ENCODE data around the gene POR.

- no peak for TF ChIP-seq SP1 (IDR thresholded peaks at IDR 0.05)
- TF ChIP-seq CTBP1 (IDR thresholded peaks at IDR 0.05; ENCODE audit: borderline replicate concordance), result no peak
- TF ChIP-seq FOXA1 (IDR thresholded peaks at IDR 0.05), result no peak
- no peak for TF ChIP-seq FOXM1 (IDR thresholded peaks at IDR 0.05; ENCODE audit: borderline replicate concordance)
- no peak for TF ChIP-seq ARNT (IDR thresholded peaks at IDR 0.05)
- TF ChIP-seq ZNF384 (IDR thresholded peaks at IDR 0.05), result no peak
- TF ChIP-seq ELF4 (IDR thresholded peaks at IDR 0.05), result no peak
- TF ChIP-seq LEF1 (IDR thresholded peaks at IDR 0.05; ENCODE audit: borderline replicate concordance), result no peak
- TF ChIP-seq NFRKB (IDR thresholded peaks at IDR 0.05), result no peak
- TF ChIP-seq FOXK2 (IDR thresholded peaks at IDR 0.05), result no peak
- no peak for TF ChIP-seq L3MBTL2 (conservative IDR thresholded peaks at IDR 0.05)
- TF ChIP-seq TARDBP (IDR thresholded peaks at IDR 0.05), result no peak
- no peak for TF ChIP-seq BHLHE40 (IDR thresholded peaks at IDR 0.05; ENCODE audit: borderline replicate concordance)
- no peak for TF ChIP-seq HDGF (IDR thresholded peaks at IDR 0.05; ENCODE audit: borderline replicate concordance)
These were observed 1.5 kb upstream of the POR start for GRCh38 chr7:75913437-75913836.
